COLO668 (cell line): ENCODE measurements around the gene RAC2.

Source experiments
- DNase-seq: peaks from one replicate; lab custom pipeline; 2025; ENCODE audit not compliant: unreplicated experiment; lab: John Stamatoyannopoulos, UW

The RAC2 gene

DNA sequence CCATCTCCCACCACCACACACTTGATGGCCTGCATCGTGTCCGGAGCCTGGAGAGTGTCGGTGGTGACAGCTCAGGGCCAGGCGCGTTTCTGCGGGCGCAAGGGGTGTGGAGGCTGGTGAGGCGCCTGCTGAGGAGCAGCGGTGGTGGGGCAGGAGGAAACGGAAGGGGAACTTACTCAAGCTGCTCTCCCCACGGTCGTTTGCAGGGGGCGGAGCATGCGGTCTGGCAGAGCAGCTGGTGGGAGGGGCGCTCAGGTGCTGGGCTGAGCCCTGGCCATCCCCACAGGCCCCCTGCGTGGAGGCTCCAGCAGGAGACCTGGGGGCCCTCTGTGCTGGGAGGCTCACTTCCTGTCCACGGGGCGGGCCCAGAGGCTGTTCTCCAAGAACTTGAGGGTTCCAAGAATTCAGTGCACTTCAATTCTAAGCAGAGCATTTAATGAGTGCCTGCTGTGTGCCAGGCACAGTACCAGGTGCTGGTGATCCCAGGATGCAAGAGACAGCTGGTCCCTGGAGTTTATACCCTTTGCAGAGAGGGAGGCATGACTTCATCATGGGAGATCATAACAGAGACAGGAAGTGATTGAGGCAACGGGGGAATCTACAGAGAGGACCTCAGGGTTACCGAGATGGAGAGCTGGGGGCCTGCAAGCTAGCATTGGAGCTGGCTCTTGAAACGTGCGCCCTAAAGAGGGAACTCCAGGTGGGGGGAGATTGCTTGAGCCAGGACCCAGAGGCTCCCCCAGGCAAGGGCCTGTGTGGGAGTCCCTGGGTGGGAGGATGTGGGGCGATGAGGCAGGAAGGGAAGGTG lies at the start of gene RAC2:
Gene RAC2 (minus strand): TSS at position 156 of the 808 bp plus-strand sequence. CDS start 121 bp downstream, at position 35.
- DNase-seq, result no peak

DNA sequence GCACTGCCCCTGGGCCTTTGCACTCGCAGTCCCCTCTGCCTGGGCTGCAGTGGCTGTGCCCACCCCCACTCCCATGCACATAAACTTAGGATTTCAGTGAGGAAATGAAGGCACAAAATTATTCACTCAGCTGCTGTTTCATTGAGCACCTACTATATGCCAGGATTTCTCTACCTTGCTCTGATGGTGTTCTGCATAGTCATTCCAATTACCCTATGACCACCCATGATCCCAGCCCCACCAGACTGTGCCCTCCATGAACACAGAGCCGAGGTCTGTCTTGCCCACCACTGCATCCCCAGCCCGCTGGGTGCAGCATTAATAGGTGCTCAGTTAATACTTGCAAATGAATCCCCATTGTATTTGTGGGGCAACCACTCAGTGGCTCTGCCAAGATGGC lies 49.1 kb upstream of the RAC2 start:
- DNase-seq, result no peak

DNA sequence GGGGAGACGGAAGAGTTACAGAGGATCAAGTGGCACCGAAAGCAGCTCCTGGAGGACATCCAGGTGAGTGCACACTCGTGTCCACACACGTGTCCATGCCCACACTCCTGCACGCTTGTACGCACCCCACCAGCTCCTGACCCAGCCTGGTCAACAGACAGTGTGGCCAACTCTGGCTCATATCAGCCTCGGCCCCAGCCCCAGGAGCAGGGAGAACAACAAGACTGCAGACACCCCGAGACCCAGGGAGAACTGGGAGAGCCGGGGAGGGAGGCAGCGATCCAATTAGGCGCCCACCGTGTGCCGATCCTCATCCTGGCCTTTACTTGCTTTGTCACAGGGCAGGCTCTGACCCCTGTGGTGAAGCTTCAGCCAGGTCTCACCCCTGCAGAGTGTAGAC lies 48.6 kb upstream of the RAC2 start:
- no peak for DNase-seq

DNA sequence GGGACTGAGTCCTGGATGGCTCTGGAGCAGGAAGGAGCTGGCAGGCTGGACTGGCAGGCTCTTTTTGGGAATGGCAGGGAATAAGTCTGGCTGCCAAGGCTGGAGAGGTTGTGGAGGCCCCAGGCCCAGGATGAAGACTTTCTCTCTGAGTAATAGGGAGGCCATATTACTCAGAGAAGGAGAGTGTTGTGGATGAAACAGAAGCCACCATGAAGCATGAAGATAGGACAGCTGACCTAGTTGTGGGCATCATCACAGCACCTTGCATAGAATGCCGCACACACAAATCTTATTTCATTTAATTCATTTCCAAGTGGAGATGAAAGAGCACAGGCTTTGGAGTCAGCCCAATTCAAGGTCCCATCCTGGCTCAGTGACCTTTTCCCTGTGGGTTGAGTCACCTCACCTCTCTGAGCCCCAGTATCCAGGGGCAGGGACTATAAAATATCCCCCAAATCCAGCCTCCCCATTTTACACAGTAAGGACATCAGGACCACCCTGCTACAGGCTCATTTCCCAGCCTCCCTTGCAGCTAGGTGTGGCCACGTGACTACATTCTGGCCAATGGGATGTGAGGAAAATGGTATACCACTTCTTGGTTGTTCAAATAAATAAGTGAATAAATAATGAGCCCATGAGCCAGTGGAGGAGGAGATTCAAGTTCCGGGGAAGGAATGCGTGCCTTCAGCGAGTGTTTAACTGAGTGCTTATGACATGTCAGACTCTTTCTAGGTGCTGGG lies 47.7 kb upstream of the RAC2 start:
- no peak for DNase-seq

DNA sequence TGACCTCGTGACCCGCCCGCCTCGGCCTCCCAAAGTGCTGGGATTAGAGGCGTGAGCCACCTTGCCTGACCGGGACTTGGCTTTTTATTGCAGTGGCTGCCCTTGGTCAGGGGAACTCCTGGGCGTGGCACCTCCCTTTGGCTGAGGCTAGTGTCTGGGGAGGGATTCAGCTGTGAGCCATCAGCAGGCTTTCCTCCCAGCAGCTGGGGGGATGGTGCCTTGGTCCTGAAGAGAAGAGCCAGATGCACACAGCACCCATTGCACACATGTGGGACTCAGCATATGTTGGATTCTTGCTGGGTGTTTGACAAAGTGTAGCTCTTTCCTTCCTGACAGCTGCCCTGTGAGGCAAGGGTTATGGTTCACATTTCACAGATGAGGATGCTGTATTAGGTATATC lies 46.7 kb upstream of the RAC2 start:
- DNase-seq, result no peak

DNA sequence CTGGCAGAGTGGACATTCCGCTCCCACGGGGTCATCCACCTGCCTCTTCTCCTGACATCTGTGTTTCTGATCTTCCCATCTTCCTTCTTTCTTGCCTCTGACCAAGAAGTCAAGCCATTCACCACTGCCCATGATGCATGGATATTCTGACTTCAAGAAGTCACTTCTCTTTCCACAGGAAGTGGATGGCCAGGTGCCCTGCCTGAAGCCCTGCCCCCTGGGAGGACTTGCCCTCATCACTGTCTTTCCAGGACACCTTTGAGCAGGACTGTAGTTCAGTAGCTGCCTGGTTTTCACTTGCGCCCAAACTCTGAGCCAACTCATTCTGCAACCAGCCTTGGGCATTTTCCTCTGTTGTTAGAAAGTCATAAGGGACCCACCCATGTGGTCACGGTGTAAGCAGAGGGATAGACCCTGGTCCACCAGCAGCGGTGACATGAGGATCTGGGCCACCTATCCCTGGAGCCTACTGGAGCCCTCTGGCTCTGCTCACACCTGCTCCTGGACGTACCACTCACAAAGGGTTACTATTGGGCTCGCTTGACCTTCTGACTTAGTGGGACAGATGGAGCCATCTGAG lies 45.2 kb upstream of the RAC2 start:
- DNase-seq, result no peak

DNA sequence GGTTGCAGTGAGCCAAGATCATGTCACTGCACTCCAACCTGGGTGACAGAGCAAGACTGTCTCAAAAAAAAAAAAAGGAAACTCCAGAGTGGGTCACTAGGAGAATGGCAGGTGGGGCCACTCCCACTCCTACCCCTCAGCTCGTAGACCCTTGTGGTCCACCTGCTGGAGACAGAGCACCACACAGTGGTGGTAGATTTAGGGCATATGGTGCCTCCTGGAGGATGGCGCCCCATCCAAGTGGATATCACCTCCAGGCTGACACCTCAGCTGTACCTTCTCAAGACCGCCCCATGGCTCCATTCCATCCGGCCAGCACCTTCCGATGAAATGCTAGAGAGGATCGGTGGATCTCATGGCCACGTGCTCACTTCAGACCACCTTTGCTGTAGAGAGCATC lies 44.5 kb upstream of the RAC2 start:
- no peak for DNase-seq

DNA sequence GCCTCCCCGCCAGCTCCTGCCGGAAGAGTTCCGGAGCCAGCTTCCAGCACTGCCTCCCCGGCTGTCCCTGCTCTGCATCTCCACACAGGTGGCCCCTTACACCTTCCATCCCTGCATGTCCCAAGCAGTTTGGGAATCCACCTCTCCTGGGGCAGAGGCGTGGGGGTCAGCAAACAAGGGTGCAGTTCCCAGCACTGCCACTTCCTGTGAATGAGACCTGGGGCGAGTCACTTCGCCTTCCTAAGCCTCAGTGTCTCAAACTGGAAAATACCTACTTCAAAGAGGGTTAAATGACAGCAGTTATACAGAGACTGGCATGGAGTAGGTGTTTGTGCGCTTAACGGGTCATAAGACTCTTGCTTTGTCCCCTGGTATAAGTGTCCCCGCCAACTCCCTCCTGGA lies 43.5 kb upstream of the RAC2 start:
- DNase-seq, result no peak

DNA sequence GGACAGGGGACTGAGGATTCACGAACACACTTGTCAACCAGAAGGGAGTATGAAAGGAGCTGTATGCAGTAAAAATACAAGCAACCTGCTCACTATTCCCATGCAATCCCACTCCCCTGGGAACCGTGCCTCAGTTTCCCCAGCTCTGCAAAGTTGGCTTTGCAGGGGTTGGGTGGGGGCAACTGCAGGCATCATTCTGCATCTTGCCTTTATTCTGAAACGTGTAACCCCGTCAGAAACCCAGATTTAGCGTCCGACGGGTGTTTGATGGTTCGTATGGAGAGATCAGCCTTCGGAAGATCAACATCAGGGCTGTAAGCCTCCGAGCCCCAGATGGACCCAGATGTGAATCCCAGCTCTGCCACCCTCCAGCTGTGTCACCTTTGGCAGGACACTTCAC lies 41.9 kb upstream of the RAC2 start:
- no peak for DNase-seq

DNA sequence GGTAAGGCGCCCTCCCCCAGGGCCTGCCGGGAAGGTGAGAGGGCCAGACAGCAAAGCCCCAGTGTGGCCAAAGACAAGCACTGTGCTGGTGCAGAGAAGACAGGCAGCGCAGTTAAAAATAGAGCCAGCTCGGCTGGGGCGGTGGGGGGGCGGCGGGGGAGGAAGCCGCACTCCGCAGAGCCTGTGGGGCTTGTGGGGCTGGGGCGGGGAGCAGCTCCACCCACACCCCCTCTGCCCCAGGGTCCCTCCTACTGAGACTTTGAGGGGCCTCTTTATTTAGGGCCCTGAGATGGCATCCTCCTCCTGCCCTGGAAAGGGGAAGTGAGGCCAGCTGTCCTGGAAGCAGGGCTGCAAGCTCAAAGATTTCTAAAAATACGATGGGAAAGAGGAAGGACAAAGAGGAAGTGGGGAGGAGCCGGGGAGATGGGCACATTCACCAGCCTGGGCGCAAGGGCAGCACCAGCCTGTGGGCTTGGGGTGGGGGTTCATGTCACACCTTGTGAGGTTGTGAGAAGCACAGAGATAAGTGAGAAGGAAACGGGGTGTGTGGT lies 40.8 kb upstream of the RAC2 start:
- DNase-seq, result no peak

DNA sequence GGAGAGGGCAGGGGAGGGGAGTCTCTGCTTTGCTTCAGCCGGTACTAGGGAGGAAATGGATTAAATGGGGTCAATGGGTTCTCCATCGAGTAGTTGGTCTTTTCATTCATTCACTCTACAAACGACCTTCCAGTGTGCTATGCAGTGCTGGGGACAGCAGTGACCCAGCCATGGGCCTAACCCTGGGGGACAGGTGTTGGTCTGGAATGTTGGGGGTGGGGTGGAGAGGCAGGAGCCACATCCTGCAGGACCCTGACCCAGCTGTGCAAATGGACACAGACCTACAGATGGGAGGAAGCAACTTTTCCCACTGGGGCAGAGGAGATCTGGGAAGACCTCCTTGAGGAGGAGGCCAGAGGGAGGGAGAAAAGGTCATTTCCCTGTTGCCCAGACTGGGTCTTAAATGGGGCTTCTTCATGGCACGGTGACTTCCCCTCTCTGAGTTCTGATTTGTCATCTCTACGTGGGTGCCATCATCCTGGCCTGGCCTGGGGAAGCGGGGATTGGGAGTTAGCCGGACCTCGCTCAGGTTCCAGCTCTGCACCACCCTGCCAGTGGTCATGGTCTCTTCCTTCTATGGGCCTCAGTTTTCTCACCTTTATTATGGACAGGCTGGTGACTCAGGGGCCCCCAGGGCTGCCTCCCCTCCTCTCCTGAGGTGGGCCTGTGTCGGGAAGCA lies 40.2 kb upstream of the RAC2 start:
- DNase-seq, result no peak

DNA sequence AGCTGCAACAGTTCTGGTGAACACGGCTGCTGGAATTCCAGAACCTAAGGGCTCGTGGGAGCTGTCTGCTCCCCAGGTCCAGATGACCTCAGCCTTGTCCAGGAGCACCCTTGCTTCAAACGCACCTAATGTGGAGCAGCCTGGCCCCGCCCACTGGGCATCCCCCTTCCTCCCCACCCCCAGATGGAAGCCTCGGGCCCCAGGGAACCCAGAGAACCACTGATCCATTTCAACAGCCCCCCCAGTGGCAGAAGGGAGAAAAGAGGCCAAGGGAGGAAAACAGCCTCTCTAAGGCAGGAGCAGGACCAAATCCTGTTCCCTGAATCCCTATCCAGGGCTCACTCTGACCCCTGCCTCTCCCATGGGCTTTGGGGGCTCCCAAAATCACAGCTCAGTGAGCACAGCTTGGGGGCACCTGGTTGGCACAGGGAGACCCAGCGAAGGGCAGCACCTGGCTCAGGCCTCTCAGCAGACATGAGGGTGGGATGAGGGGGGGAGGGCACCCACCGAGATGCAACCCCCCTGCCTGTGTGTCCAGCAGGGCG lies 39.4 kb upstream of the RAC2 start:
- no peak for DNase-seq

DNA sequence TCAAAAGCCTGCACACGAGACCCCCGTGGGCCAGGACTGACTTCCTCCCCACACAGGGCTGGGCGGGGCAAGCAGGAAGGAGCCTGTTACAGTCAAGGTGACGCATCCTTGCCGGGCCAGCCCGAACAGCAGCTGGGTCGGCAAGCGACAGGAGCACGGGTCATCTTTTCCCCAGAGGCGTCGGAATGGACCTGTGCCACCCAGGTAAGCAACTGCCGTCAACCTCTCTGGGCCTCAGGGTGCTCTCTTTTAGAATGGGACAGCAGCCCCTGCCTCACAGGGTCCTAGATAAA lies 38.3 kb upstream of the RAC2 start, which contains the start of gene CYTH4:
Gene CYTH4 (plus strand): TSS at position 124 of the 293 bp plus-strand sequence. CDS start 62 bp downstream, at position 186.
- DNase-seq, result peak; percentile 2

DNA sequence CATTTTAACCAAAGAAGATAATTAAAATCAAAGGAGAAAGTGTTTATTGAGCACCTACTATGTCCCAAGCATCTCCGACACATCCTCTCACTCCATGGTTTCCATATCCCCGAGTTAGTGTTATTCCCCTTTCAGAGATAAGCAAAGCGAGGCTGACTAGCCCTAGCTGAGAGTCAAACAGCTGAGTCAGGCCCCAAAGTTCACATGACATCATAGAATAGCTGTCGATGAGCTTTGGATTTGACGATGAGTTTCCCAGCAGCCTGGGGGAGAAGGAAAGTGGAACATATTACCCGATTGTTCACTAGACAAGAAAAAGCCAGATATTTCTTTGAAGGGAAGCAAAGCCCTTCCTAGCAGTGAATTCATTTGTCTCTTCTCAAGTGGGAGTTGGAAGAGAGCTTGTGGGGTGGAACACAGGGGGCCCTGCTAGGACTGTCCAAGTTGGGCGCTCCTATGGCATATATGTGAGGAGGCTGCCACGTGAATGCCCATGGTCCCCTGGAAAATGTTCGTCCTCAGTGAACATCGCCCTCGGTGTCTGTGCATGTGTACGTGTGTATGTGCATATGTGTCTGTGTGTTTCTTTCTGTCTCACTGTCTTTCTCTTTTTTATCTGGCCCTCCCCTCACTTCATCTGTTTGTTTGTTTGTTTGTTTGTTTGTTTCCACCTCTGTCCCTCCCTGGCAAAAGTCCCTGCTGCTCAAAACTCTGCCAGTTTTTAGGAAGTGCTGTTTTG lies 37.7 kb upstream of the RAC2 start:
- no peak for DNase-seq

DNA sequence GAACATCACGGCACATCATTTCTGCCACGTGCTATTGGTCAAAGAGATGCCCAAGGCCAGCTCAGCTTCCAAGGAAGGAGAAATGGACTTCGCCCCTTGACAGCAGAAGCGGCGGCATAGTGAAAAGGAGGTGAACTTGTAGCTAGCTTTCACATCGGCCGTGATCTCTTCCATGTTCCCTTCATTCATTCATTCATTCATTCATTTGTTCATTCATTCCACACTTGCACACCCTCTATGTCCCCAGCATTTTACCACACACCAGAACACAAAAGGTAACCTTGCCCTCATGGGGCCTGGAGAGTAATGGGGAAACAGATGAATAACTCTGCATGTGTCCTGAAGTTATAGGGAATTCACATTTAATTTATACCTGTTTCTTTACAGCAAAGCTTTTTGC lies 37.1 kb upstream of the RAC2 start:
- no peak for DNase-seq

DNA sequence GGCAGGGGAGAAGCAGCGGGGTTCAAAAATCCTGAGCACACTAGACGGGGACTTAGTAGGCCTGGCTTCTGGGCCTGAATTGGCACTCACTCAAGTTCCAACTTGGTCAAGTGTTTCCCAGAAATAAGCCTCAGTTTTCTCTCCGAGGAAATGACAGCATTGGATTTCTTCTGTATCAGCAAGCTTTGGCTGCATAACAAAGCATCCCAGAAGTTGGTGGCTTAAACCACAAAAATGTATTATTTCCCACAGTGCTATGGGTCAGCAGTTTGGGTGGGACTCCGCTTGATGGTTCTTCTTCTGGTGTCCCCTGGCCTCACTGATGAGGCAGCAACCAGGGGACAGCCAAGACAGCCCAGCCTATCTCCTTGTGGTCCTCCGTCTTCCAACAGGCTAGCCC lies 36.6 kb upstream of the RAC2 start:
- no peak for DNase-seq

DNA sequence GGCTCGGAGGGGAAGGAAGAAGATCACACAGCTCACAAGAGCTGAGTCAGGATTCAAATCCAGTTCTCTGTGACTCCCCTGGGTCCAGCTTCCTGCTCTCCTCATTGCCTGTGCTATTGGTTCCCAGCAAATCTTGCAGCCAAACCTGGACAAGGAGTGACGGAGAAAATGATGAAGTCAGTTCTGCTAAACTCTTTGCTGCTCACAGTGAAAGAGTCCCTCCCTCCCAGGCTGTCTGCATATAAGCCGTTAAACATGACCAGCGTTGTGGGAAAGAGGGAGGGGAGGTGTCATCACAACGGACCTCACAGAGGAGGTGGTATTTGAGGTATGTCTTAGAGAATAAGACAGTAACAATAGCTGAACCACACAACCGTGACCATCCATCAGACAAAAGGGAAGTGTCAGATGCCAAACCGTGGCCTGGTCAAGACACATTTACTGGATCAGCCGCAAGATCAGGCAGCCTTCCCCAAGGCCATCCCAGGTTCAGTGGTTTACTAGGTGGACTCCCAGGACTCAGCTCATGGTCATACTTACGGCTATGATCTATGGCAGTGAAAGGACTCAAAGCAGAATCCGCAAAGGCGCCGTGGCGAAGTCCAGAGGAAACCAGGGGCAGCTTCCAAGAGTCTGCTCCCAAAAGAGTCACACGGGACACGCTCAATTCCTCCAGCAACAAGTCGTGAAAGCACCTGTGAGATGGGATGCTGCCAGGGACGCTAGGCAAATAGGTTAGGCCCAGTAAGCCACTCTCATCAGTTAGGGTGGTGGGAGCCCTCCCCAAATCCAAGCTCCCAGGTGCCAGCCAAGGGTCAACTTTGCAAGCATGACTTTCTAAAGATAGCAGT lies 35.5 kb upstream of the RAC2 start:
- no peak for DNase-seq

DNA sequence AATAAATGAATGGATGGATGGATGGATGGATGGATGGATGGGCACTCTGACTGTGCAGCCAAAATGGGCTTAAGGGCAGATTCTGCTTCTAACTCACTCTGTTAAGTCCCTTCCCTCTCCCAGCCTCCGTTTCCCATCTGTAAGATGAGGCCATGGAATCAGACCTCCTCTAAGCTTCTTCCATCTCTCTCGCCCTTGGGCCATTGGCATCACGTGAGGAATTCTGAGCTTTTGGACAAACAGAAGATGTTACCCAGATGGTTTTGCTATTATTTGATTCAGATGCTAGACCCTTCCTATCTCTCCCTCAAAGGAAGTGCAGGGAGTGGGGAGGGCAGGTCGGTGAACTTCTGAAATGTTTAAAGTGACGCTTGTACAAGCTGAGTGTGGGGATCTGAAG lies 34.2 kb upstream of the RAC2 start:
- no peak for DNase-seq

DNA sequence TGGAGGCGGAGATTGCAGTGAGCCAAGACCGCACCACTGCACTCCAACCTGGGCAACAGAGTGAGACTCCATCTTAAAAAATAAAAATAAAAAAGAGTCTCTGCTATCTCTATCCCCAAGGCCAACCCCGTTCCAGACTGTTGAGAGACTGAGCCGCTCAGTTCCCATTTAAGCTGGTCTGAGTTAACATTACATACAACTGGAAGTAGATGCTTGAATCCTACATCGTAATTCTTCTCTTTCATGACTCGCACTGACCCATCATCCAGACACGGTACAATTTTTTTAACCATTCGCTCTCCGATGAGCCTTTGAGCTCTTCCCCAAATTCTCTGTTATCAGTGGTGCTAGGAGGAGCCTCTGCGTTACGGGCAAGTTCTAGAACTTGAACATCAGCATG lies 33.3 kb upstream of the RAC2 start:
- DNase-seq, result no peak

DNA sequence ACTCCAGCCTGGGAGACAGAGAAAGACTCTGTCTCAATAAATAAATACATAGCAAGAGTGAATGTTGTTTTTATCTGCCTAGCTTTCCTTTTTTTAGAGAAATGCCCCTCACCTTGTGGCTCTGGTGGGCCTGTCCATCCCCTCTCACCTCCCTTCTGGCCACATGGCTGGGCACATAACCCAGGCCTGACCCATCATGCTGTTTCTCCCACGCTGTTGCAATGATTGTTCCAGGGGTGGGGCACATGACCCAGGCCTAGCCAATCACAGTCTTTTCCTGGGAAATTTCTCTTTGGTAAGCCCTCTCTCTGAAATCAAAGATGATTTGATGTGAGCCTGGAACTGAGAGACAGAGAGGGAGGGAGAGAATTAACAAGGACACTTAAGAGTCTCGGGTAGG lies 32.7 kb upstream of the RAC2 start:
- no peak for DNase-seq
